ENCODE data around the gene HBB.

GRCh38 chr11:5241458-5241857 lies 14.6 kb upstream of the HBB start:
- TF ChIP-seq CTCF (IDR thresholded peaks at IDR 0.05): no peak
- TF ChIP-seq POLR2A (IDR thresholded peaks at IDR 0.05): no peak
- TF ChIP-seq EP300 (IDR thresholded peaks at IDR 0.05): no peak

Data from upper lobe of left lung (tissue), 4 donors.